ENCODE results near the gene AGAP1. TPM values are rescaled to one million over a fixed set of nuclear protein-coding genes. Genes with fewer than 3 reads are reported as not detected.

Gene AGAP1
- total RNA-seq, 6 experiments from 2014 or later, result 8.1 to 11.2 (median 9.8) TPM

GRCh38 chr2:235711527-235711926 is 217.7 kb downstream of the AGAP1 start:
- Histone ChIP-seq H3K27ac (no peak overlapping the region), H3K27me3 (no peaks in the 10 kb centered on the region), H3K4me1 (no peaks in the 10 kb centered on the region), H3K4me3 (no peak overlapping the region), H3K9me3 (no peaks in the 10 kb centered on the region), H3K36me3 (no peaks in the 10 kb centered on the region)
- DNase-seq (no peak), ATAC-seq (no peak)
- TF ChIP-seq, protein P1, sequence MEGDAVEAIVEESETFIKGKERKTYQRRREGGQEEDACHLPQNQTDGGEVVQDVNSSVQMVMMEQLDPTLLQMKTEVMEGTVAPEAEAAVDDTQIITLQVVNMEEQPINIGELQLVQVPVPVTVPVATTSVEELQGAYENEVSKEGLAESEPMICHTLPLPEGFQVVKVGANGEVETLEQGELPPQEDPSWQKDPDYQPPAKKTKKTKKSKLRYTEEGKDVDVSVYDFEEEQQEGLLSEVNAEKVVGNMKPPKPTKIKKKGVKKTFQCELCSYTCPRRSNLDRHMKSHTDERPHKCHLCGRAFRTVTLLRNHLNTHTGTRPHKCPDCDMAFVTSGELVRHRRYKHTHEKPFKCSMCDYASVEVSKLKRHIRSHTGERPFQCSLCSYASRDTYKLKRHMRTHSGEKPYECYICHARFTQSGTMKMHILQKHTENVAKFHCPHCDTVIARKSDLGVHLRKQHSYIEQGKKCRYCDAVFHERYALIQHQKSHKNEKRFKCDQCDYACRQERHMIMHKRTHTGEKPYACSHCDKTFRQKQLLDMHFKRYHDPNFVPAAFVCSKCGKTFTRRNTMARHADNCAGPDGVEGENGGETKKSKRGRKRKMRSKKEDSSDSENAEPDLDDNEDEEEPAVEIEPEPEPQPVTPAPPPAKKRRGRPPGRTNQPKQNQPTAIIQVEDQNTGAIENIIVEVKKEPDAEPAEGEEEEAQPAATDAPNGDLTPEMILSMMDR (IDR thresholded peaks at IDR 0.05), result no peak
- TF ChIP-seq POLR2A (IDR thresholded peaks at IDR 0.05), result no peak
- intact Hi-C loops (cut with DNase I), result no loop called here
- WGBS (ENCODE audit: insufficient coverage, low coverage, low lambda C conversion rate, missing lambda C conversion rate), result 82% methylated on average over 5 of the region's 11 CpGs

- intact Hi-C loops (cut with DNase I), result no loop called here
- 89% methylated on average over 3 of the region's 6 CpGs for WGBS (ENCODE audit: insufficient coverage, low coverage, low lambda C conversion rate, missing lambda C conversion rate)
- no peaks in the 10 kb centered on the region for H3K4me1 ChIP-seq
Measured at GRCh38 chr2:235712176-235712575, 218.3 kb downstream of the AGAP1 start.

DNA sequence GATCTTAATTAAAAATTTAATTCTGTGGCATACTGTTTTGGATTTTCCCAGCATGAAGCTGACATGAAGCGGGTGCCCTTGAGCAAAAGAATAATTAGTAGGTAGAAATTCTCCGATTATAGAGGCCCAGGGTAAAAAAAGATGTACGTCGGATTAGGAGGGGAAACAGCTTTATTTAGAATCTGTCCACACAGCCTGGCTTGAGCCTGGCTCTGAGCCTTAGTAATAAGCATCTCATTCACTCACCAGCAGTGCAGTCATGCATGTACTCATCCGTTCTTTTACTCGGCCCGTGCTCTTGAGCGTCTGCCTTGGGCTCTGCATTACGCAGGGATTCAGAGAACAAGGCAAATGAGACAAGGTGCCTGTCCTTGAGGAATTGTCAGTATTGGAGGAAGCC is 219.3 kb downstream of the AGAP1 start:
- TF ChIP-seq POLR2A (IDR thresholded peaks at IDR 0.05), result no peak
- TF ChIP-seq, protein P1 (IDR thresholded peaks at IDR 0.05), result no peak
- DNase-seq (no peak), ATAC-seq (no peak)
- WGBS (ENCODE audit: insufficient coverage, low coverage, low lambda C conversion rate, missing lambda C conversion rate), result 87% methylated on average over 5 of the region's 9 CpGs
- intact Hi-C loops (cut with DNase I), result no loop called here
- H3K36me3 ChIP-seq, result no peaks in the 10 kb centered on the region
- H3K9me3 ChIP-seq, result no peaks in the 10 kb centered on the region
- H3K27ac ChIP-seq, result no peak overlapping the region
- no peak overlapping the region for H3K4me3 ChIP-seq
- no peaks in the 10 kb centered on the region for H3K27me3 ChIP-seq
- no peaks in the 10 kb centered on the region for H3K4me1 ChIP-seq

More at GRCh38 chr2:235712176-235712575, 218.3 kb downstream of the AGAP1 start:
- TF ChIP-seq, protein P1 (IDR thresholded peaks at IDR 0.05), result no peak
- TF ChIP-seq POLR2A (IDR thresholded peaks at IDR 0.05), result no peak
- Histone ChIP-seq H3K36me3 (no peaks in the 10 kb centered on the region), H3K9me3 (no peaks in the 10 kb centered on the region), H3K27me3 (no peaks in the 10 kb centered on the region), H3K27ac (no peak overlapping the region), H3K4me3 (no peak overlapping the region)
- ATAC-seq, result no peak
- no peak for DNase-seq

GRCh38 chr2:235715601-235716000 is 221.8 kb downstream of the AGAP1 start:
- TF ChIP-seq, protein P1 (IDR thresholded peaks at IDR 0.05), result no peak
- no peak for TF ChIP-seq POLR2A (IDR thresholded peaks at IDR 0.05)
- Histone ChIP-seq H3K36me3 (no peaks in the 10 kb centered on the region), H3K27me3 (no peaks in the 10 kb centered on the region), H3K4me3 (no peak overlapping the region), H3K9me3 (no peaks in the 10 kb centered on the region), H3K4me1 (no peaks in the 10 kb centered on the region), H3K27ac (no peak overlapping the region)
- WGBS (ENCODE audit: insufficient coverage, low coverage, low lambda C conversion rate, missing lambda C conversion rate), result 90% methylated on average over 6 of the region's 10 CpGs
- ATAC-seq (no peak), DNase-seq (no peak)
- intact Hi-C loops (cut with DNase I), result no loop called here

Data from right lobe of liver (tissue), 6 donors.